ENCODE measurements around the gene SAT1.

DNA sequence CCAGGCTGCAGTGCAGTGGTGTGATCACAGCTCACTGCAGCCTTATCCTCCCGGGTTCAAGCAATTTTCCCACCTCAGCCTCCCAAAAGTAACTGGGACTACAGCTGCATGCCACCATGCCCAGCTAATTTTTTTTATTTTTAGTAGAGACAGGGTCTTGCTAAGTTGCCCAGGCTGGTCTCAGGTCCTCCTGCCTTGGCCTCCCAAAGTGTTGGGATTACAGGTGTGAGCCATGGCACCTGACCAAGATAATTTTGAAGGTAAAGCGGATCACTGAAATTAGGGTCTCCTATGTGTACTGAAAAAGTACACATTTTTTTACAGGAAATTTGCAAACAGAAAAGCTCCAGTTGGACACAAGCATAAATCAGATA, 4.8 kb downstream of the SAT1 start:
- TF ChIP-seq, protein P1, sequence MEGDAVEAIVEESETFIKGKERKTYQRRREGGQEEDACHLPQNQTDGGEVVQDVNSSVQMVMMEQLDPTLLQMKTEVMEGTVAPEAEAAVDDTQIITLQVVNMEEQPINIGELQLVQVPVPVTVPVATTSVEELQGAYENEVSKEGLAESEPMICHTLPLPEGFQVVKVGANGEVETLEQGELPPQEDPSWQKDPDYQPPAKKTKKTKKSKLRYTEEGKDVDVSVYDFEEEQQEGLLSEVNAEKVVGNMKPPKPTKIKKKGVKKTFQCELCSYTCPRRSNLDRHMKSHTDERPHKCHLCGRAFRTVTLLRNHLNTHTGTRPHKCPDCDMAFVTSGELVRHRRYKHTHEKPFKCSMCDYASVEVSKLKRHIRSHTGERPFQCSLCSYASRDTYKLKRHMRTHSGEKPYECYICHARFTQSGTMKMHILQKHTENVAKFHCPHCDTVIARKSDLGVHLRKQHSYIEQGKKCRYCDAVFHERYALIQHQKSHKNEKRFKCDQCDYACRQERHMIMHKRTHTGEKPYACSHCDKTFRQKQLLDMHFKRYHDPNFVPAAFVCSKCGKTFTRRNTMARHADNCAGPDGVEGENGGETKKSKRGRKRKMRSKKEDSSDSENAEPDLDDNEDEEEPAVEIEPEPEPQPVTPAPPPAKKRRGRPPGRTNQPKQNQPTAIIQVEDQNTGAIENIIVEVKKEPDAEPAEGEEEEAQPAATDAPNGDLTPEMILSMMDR (conservative IDR thresholded peaks at IDR 0.05; ENCODE audit: low read depth, low read length), result no peak
- no peak for TF ChIP-seq EZH2 (IDR thresholded peaks at IDR 0.05; ENCODE audit: low read length, unreplicated experiment)

All from PC-3 (cell line).